ENCODE data around the gene ZNF283. TPM values are rescaled to one million over a fixed set of nuclear protein-coding genes. Genes with fewer than 3 reads are reported as not detected.
A peak's percentile ranks its signal among the peaks of the same experiment; 100 is the strongest.

Gene ZNF283
- total RNA-seq, 2 donors from 2014 or later = 5.8 to 8.9 TPM

- H3K27me3 ChIP-seq (replicated peaks; ENCODE audit: insufficient read depth) = no peaks in the 10 kb centered on the region
Measured at GRCh38 chr19:43780706-43781525, 46.2 kb upstream of the ZNF283 start, which contains the start of gene KCNN4. KCNN4 (minus strand) TSS chr19:43780973; CDS start chr19:43780861, 112 bp downstream.

GRCh38 chr19:43781630-43782310, 45.4 kb upstream of the ZNF283 start:
- H3K4me3 ChIP-seq = no peak overlapping the region
- H3K4me1 ChIP-seq (replicated peaks) = peaks cover 3% of the 10 kb centered on the region
- H3K27me3 ChIP-seq (replicated peaks; ENCODE audit: insufficient read depth) = no peaks in the 10 kb centered on the region

More at GRCh38 chr19:43780706-43781525, 46.2 kb upstream of the ZNF283 start, which contains the start of gene KCNN4:
- DNase-seq (ENCODE audit: low spot score) = no peak
- Histone ChIP-seq H3K9me3 (no peaks in the 10 kb centered on the region), H3K36me3 (no peaks in the 10 kb centered on the region), H3K4me1 (replicated peaks) (peaks cover 3% of the 10 kb centered on the region), H3K4me3 (peak within 1 kb of the TSS; percentile 34), H3K27ac (peak within 1 kb of the TSS; percentile 75 to 82)
- no peak for TF ChIP-seq CTCF (IDR thresholded peaks at IDR 0.05)
- peak; percentile 70 for TF ChIP-seq POLR2A (IDR thresholded peaks at IDR 0.05)
- no peak for TF ChIP-seq POLR2AphosphoS5 (IDR thresholded peaks at IDR 0.05)
- intact Hi-C loops (cut with DNase I) = no loop called here
- 18% methylated on average over 19 of the region's 19 CpGs for WGBS

GRCh38 chr19:43782311-43782660, 44.8 kb upstream of the ZNF283 start:
- no peak for DNase-seq (ENCODE audit: low spot score)
- Histone ChIP-seq H3K4me1 (replicated peaks) (peaks cover 3% of the 10 kb centered on the region), H3K36me3 (no peaks in the 10 kb centered on the region), H3K9me3 (no peaks in the 10 kb centered on the region), H3K27me3 (replicated peaks; ENCODE audit: insufficient read depth) (no peaks in the 10 kb centered on the region), H3K27ac (no peak overlapping the region), H3K4me3 (no peak overlapping the region)
- TF ChIP-seq POLR2AphosphoS5 (IDR thresholded peaks at IDR 0.05) (no peak), POLR2A (IDR thresholded peaks at IDR 0.05) (no peak), CTCF (IDR thresholded peaks at IDR 0.05) (no peak)
- intact Hi-C loops (cut with DNase I) = no loop called here
- 58% methylated on average over 8 of the region's 8 CpGs for WGBS

More at GRCh38 chr19:43781630-43782310, 45.4 kb upstream of the ZNF283 start:
- DNase-seq (ENCODE audit: low spot score) = no peak
- TF ChIP-seq POLR2AphosphoS5 (IDR thresholded peaks at IDR 0.05) (no peak), CTCF (IDR thresholded peaks at IDR 0.05) (no peak), POLR2A (IDR thresholded peaks at IDR 0.05) (no peak)
- intact Hi-C loops (cut with DNase I) = no loop called here
- H3K27ac ChIP-seq = no peak overlapping the region
- H3K36me3 ChIP-seq = no peaks in the 10 kb centered on the region
- 91% methylated on average over 14 of the region's 14 CpGs for WGBS
- no peaks in the 10 kb centered on the region for H3K9me3 ChIP-seq

DNA sequence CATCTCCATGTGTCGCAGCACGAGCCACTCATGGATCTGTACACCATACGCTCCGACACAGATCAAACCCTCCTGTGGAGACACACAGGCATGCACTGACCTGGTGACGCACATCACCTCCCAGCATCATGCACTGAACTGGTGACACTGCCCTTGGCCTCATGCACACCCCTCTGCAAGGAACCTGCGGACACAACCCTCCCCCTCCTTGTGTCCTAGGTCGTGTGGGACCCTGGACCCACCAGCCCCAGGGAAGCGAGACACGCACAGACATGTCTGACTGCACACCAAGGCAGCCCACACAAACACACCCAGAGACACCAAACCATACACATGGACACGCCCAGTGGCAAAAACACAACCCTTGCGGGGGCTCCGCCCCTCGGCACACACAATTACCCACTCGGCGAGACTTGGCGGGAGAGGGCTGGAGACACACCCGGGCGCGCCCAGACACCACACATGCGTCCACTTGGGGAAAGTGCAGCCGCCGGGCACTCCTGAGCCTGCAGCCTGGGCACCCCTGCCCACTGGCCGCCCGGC, 44.4 kb upstream of the ZNF283 start:
- H3K36me3 ChIP-seq = no peaks in the 10 kb centered on the region
- no peak overlapping the region for H3K27ac ChIP-seq
- DNase-seq (ENCODE audit: low spot score) = no peak
- peaks cover 3% of the 10 kb centered on the region for H3K4me1 ChIP-seq (replicated peaks)
- H3K9me3 ChIP-seq = no peaks in the 10 kb centered on the region
- no peaks in the 10 kb centered on the region for H3K27me3 ChIP-seq (replicated peaks; ENCODE audit: insufficient read depth)
- intact Hi-C loops (cut with DNase I) = no loop called here
- H3K4me3 ChIP-seq = no peak overlapping the region
- WGBS = 38% methylated on average over 24 of the region's 24 CpGs
- no peak for TF ChIP-seq POLR2A (IDR thresholded peaks at IDR 0.05)
- no peak for TF ChIP-seq POLR2AphosphoS5 (IDR thresholded peaks at IDR 0.05)
- TF ChIP-seq CTCF (IDR thresholded peaks at IDR 0.05) = no peak

Data from prostate gland (tissue), 2 donors.